Measurements from ENCODE around the gene CHFR.
"Not testable (repeated sequence)": the region's sequence is repeated elsewhere in the genome, so short reads cannot be mapped to it uniquely, and the experiment has no call there.

CHFR gene

GRCh38 chr12:132838410-132839080 lies 48.9 kb downstream of the CHFR start:
- DNase-seq, result no peak

GRCh38 chr12:132837693-132838409 lies 49.6 kb downstream of the CHFR start:
- no peak for DNase-seq

GRCh38 chr12:132836795-132837331 lies 50.5 kb downstream of the CHFR start:
- DNase-seq, result no peak

GRCh38 chr12:132836230-132836629 lies 51.2 kb downstream of the CHFR start:
- DNase-seq, result not testable (repeated sequence)

GRCh38 chr12:132835076-132836025 lies 52.1 kb downstream of the CHFR start:
- DNase-seq, result no peak

GRCh38 chr12:132834181-132834711 lies 53.2 kb downstream of the CHFR start:
- DNase-seq, result peak in 1 of 5 donors; percentile 73

- no peak for DNase-seq
Measured at GRCh38 chr12:132833341-132833740, 54.1 kb downstream of the CHFR start.

GRCh38 chr12:132831771-132832170 lies 55.6 kb downstream of the CHFR start:
- DNase-seq, result no peak

GRCh38 chr12:132828706-132829534 lies 58.5 kb downstream of the CHFR start, which contains the start of gene GOLGA3:
TSS of gene GOLGA3 (minus strand) at chr12:132828869. CDS start at chr12:132822128, 6,741 bp downstream.
- peak; percentile 92 to 97 (median 94) for DNase-seq

- DNase-seq, result peak in 3 of 5 donors; percentile 8 to 32 (median 22)
Measured at GRCh38 chr12:132827763-132828703, 59.4 kb downstream of the CHFR start.

GRCh38 chr12:132825861-132826260 lies 61.5 kb downstream of the CHFR start:
- DNase-seq, result no peak

- no peak for DNase-seq
Measured at GRCh38 chr12:132825089-132825488, 62.3 kb downstream of the CHFR start.

- DNase-seq, result no peak
Measured at GRCh38 chr12:132824053-132824452, 63.4 kb downstream of the CHFR start.

- peak in 1 of 5 donors; percentile 26 for DNase-seq
Measured at GRCh38 chr12:132818562-132818961, 68.8 kb downstream of the CHFR start.

- no peak for DNase-seq
Measured at GRCh38 chr12:132814232-132814631, 73.2 kb downstream of the CHFR start.

- no peak for DNase-seq
Measured at GRCh38 chr12:132813443-132813842, 74.0 kb downstream of the CHFR start.

- DNase-seq, result peak in 1 of 5 donors; percentile 42
Measured at GRCh38 chr12:132812631-132813305, 74.6 kb downstream of the CHFR start.

- not testable (repeated sequence) for DNase-seq
Measured at GRCh38 chr12:132809391-132809790, 78.0 kb downstream of the CHFR start.

GRCh38 chr12:132807295-132808092 lies 79.9 kb downstream of the CHFR start:
- DNase-seq, result no peak
